ENCODE results near the gene HAUS2.

Gene HAUS2

DNA sequence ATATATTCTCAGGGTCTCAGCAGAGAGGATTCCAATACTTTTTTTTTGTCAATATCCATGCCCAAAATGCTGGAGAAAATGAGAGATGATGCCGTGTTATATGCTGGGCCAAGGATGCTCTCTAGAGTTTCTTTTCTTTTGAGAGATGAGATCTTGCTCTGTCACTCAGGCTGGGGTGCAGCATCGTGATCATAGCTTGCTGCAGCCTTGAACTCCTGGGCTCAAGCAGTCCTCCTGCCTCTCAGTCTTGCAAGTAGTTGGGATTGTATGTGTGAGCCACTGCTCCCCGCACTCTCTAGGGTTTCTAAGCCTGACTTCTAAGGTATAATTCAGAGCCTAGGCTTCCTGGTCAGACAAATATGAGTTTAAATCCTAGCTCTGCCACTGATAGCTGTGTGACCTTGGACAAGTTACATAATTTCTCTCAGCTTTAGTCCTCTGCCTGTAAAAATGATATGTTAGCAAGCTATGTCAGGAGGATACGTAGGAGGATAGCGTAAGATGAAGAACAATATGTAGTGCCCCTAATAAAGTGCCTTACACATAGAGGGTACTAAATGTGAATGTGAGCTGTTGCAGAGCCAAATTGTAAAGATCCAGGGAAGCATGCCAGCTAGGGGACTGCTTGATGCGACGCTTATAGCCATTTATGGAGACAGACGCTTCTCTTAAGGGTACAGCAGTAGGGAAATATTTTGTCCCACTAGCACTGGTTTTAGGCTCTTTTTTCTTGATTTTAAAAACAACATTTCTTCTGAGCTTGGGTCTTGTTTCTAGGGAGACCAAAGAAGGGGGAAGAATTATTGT is 34.1 kb downstream of the HAUS2 start:
- TF ChIP-seq, protein P1, sequence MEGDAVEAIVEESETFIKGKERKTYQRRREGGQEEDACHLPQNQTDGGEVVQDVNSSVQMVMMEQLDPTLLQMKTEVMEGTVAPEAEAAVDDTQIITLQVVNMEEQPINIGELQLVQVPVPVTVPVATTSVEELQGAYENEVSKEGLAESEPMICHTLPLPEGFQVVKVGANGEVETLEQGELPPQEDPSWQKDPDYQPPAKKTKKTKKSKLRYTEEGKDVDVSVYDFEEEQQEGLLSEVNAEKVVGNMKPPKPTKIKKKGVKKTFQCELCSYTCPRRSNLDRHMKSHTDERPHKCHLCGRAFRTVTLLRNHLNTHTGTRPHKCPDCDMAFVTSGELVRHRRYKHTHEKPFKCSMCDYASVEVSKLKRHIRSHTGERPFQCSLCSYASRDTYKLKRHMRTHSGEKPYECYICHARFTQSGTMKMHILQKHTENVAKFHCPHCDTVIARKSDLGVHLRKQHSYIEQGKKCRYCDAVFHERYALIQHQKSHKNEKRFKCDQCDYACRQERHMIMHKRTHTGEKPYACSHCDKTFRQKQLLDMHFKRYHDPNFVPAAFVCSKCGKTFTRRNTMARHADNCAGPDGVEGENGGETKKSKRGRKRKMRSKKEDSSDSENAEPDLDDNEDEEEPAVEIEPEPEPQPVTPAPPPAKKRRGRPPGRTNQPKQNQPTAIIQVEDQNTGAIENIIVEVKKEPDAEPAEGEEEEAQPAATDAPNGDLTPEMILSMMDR (IDR thresholded peaks at IDR 0.05; ENCODE audit: control insufficient read depth, extremely low read depth, insufficient read depth) = no peak
- H3K4me3 ChIP-seq (ENCODE audit: low read depth, low read length) = no peak overlapping the region
- no peak for DNase-seq (ENCODE audit: low read depth)

DNA sequence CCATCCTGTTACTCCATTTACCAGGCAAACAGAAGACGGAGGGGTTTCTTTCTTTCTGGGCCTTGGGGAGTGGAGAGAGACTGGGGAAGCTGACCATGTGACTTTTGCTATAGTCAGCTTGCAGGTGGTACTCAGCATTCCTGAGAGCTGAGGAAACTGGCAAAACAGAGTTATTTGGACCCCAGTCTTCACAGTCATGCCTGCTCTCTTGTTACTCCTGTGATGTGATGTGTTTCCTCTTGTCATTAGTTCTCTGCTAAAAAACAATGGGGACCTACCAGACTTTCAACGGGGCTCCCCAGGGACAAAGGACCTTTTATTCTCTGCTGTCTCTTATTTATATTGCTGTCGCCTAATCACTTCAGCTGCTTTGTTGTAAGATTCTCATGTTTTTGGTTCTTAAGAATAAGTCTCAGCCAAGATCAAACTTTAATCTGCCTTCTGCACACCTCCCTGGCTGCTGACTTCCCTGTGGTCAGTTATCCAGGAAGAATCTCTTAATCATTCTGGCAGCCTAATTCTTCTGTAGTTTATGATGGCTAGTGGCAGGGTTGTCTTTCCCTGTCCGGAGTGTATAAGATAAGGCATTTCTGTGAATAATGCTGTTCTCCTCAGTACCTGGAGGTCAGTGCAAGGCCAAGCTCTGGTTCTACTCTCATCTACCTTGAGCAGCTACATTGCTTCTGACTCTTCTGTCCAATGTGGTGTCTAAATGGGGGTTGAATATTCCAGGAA is 35.6 kb downstream of the HAUS2 start:
- TF ChIP-seq, protein P1 (IDR thresholded peaks at IDR 0.05; ENCODE audit: control insufficient read depth, extremely low read depth, insufficient read depth) = no peak
- no peak for DNase-seq (ENCODE audit: low read depth)
- no peak overlapping the region for H3K4me3 ChIP-seq (ENCODE audit: low read depth, low read length)

DNA sequence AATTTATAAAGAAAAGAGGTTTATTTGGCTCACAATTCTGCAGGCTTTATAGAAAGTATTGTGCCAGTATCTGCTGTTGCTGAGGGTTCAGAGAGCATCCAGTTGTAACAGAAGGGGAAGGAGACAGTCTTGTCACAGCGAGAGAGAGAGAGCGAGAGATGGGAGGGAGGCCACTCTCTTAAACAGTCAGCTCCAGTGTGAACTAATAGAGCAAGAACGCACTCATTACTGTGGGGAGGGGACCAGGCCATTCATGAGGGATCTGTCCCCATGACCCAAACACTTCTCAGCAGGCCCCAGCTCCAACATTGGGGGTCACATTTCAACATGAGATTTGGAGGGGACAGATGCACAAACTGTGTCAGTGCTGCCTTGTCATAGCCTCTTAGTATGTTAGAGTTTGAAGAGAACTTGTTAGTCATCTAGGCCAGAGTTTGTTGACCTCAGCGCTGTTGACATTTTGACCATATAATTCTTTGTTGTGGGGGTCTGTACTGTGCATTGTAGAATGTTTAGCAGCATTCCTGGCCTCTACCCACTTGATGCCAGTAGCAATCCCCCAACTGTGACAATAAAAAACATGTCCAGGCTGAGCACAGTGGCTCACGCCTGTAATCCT is 42.1 kb downstream of the HAUS2 start:
- H3K4me3 ChIP-seq (ENCODE audit: low read depth, low read length) = no peak overlapping the region
- DNase-seq (ENCODE audit: low read depth) = no peak
- TF ChIP-seq, protein P1 (IDR thresholded peaks at IDR 0.05; ENCODE audit: control insufficient read depth, extremely low read depth, insufficient read depth) = no peak

DNA sequence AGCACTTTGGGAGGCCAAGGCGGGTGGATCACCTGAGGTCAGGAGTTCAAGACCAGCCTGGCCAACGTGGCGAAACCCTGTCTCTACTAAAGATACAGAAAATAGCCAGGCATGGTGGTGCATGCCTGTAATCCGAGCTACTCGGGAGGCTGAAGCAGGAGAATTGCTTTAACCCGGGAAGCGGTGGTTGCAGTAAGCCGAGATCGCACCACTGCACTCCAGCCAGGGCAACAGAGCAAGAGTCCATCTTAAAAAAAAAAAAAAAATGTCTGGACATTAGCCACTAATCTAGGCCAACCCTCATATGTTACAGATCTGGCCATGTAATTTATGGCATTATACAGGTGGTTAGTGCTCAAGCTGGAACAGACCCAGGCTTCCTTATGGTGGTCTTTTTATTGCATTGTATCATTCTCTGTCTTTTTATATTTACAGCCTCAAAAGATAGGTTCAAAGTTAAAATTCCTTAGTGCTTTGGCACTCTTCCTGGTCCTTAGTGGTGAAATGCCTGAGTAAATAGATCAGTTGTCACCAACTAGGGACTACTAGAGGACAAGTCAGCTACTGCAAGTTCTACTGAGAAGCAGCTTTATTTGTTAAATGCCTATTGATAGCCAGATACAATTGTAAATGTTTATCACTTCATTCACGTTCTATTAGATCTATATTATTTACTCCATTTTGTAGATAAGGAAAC is 42.7 kb downstream of the HAUS2 start:
- TF ChIP-seq, protein P1 (IDR thresholded peaks at IDR 0.05; ENCODE audit: control insufficient read depth, extremely low read depth, insufficient read depth) = peak; percentile 53
- no peak overlapping the region for H3K4me3 ChIP-seq (ENCODE audit: low read depth, low read length)
- peak; percentile 52 for DNase-seq (ENCODE audit: low read depth)

DNA sequence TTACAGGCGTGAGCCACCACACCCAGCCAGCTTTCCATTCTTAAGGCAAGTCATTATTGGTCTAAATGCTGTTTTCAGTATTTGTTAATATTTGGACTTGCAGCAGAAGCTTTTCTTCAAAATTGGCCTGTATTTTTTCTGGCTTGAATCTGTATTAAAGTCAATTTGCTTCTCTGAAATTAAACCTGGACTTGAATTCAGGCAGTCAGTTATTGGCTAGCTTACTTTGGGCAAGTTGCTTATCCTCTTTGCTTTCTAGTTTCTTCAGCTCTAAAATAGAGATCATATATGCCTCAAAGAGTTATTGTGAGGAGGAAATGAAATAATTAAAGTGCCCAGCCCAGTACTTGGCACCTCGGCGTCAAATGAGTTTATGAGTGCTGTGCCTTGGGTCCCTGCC is 44.1 kb downstream of the HAUS2 start:
- DNase-seq (ENCODE audit: low read depth) = no peak
- TF ChIP-seq, protein P1 (IDR thresholded peaks at IDR 0.05; ENCODE audit: control insufficient read depth, extremely low read depth, insufficient read depth) = no peak
- no peak overlapping the region for H3K4me3 ChIP-seq (ENCODE audit: low read depth, low read length)

DNA sequence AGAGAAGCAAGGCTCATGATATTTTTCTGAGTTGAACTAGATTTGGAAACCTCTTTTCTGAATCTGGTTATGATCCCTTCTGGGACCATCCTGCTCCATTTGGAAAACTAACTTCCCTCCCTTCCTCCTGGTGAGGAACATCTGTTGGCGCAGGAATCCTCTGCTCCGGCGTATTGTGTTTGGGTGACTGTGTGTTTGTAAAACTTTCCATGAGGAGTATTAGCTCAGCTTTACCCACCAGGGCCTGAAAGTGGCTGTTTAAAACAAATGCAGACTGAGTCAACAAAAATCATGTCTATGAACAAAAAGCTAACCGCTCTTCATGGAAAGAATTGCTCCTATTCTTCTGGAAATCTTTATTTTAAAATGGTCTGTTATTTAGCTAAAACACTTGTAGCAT is 44.5 kb downstream of the HAUS2 start:
- no peak overlapping the region for H3K4me3 ChIP-seq (ENCODE audit: low read depth, low read length)
- TF ChIP-seq, protein P1 (IDR thresholded peaks at IDR 0.05; ENCODE audit: control insufficient read depth, extremely low read depth, insufficient read depth) = no peak
- DNase-seq (ENCODE audit: low read depth) = no peak

Data from LNCaP clone FGC (cell line).